DND-41 (cell line): ENCODE data around the gene GABBR2.

Source experiments
- ATAC-seq: fragments of 200-7000 bp; cut with Tn5 transposase; 3 replicates; pipeline ENCODE4 v1.9.1; 2021; ENCODE audit warnings: low read depth; ENCODE audit not compliant: insufficient read depth
- DNase-seq: peaks from one replicate; pipeline ENCODE4 v3.0.0-alpha.2; 2020
- H2AFZ ChIP-seq: 2 replicates; pipeline ENCODE4 v1.6.0; 2012; ENCODE audit warnings: low read depth, low read length
- H3K27ac ChIP-seq: 2 replicates; pipeline ENCODE4 v1.5.1; 2012; ENCODE audit warnings: low read length, inconsistent platforms
- H3K27me3 ChIP-seq: fragments of 200-600 bp; sonication (generic); 2 replicates; pipeline ENCODE4 v1.6.0; 2012; ENCODE audit warnings: low read length, mild to moderate bottlenecking, inconsistent platforms; ENCODE audit not compliant: insufficient read depth, poor library complexity
- H3K36me3 ChIP-seq: 2 replicates; pipeline ENCODE4 v1.5.1; 2012; ENCODE audit warnings: low read length, inconsistent platforms; ENCODE audit not compliant: insufficient read depth
- H3K4me1 ChIP-seq: 2 replicates; pipeline ENCODE4 v1.5.1; 2012; ENCODE audit warnings: mild to moderate bottlenecking, low read length; ENCODE audit not compliant: insufficient read depth
- H3K4me2 ChIP-seq: 2 replicates; pipeline ENCODE4 v1.6.0; 2012; ENCODE audit warnings: mild to moderate bottlenecking, moderate library complexity, low read length, inconsistent platforms; ENCODE audit not compliant: insufficient read depth
- H3K4me3 ChIP-seq, 2 experiments: fragments of 200-600 bp in 1 of 2; shearing (Covaris generic) in 1 of 2; 2 replicates each; pipeline ENCODE4 v1.5.1; 2012 to 2016; ENCODE audit warnings: inconsistent platforms in 2 of 2, low read length in 2 of 2, mild to moderate bottlenecking in 2 of 2, low read depth in 1 of 2, moderate library complexity in 1 of 2
- H3K79me2 ChIP-seq: 2 replicates; pipeline ENCODE4 v1.6.0; 2012; ENCODE audit warnings: low read length, inconsistent platforms; ENCODE audit not compliant: insufficient read depth
- H3K9ac ChIP-seq: 2 replicates; pipeline ENCODE4 v1.6.0; 2012; ENCODE audit warnings: low read depth, mild to moderate bottlenecking, inconsistent platforms, low read length, moderate library complexity
- H3K9me3 ChIP-seq: 2 replicates; pipeline ENCODE4 v1.5.1; 2012; ENCODE audit warnings: low read length, moderate library complexity, mild to moderate bottlenecking, inconsistent platforms; ENCODE audit not compliant: insufficient read depth, severe bottlenecking
- H4K20me1 ChIP-seq: 2 replicates; pipeline ENCODE4 v1.6.0; 2012; ENCODE audit warnings: low read length; ENCODE audit not compliant: insufficient read depth
- EZH2 ChIP-seq: IDR thresholded peaks from 3 replicates; pipeline ENCODE4 v1.6.1; 2012; ENCODE audit warnings: borderline replicate concordance, low read depth, mild to moderate bottlenecking, moderate library complexity, low read length, inconsistent platforms; ENCODE audit not compliant: severe bottlenecking
- TF ChIP-seq, protein P1 (sequence below): IDR thresholded peaks from 2 replicates; pipeline ENCODE4 v1.5.1; 2012; ENCODE audit warnings: borderline replicate concordance, low read length, moderate library complexity, mild to moderate bottlenecking; ENCODE audit not compliant: poor library complexity, severe bottlenecking; ENCODE audit errors: extremely low read depth

The GABBR2 gene

GRCh38 chr9:98460704-98461103, 248.0 kb downstream of the GABBR2 start:
- DNase-seq (no peak), ATAC-seq (no peak)
- H3K27me3 ChIP-seq: peaks cover 6% of the 10 kb centered on the region
- H3K4me2 ChIP-seq: no peak overlapping the region
- no peak overlapping the region for H3K27ac ChIP-seq
- H3K36me3 ChIP-seq: no peaks in the 10 kb centered on the region
- no peak overlapping the region for H3K4me3 ChIP-seq
- no peaks in the 10 kb centered on the region for H3K4me1 ChIP-seq
- no peaks in the 10 kb centered on the region for H4K20me1 ChIP-seq
- no peaks in the 10 kb centered on the region for H3K79me2 ChIP-seq
- H3K9ac ChIP-seq: no peak overlapping the region
- H2AFZ ChIP-seq: no peak overlapping the region
- TF ChIP-seq, protein P1, sequence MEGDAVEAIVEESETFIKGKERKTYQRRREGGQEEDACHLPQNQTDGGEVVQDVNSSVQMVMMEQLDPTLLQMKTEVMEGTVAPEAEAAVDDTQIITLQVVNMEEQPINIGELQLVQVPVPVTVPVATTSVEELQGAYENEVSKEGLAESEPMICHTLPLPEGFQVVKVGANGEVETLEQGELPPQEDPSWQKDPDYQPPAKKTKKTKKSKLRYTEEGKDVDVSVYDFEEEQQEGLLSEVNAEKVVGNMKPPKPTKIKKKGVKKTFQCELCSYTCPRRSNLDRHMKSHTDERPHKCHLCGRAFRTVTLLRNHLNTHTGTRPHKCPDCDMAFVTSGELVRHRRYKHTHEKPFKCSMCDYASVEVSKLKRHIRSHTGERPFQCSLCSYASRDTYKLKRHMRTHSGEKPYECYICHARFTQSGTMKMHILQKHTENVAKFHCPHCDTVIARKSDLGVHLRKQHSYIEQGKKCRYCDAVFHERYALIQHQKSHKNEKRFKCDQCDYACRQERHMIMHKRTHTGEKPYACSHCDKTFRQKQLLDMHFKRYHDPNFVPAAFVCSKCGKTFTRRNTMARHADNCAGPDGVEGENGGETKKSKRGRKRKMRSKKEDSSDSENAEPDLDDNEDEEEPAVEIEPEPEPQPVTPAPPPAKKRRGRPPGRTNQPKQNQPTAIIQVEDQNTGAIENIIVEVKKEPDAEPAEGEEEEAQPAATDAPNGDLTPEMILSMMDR: no peak
- no peak for TF ChIP-seq EZH2
- H3K9me3 ChIP-seq: peaks cover 9% of the 10 kb centered on the region

GRCh38 chr9:98457726-98458370, 250.9 kb downstream of the GABBR2 start:
- Histone ChIP-seq H3K4me1 (no peaks in the 10 kb centered on the region), H3K4me2 (no peak overlapping the region), H3K4me3 (no peak overlapping the region), H3K9ac (no peak overlapping the region), H3K79me2 (no peaks in the 10 kb centered on the region), H4K20me1 (no peaks in the 10 kb centered on the region), H3K9me3 (peaks cover 9% of the 10 kb centered on the region), H2AFZ (no peak overlapping the region), H3K27me3 (peaks cover 6% of the 10 kb centered on the region), H3K36me3 (no peaks in the 10 kb centered on the region), H3K27ac (no peak overlapping the region)
- DNase-seq (no peak), ATAC-seq (no peak)
- TF ChIP-seq, protein P1: no peak
- TF ChIP-seq EZH2: no peak

- TF ChIP-seq, protein P1: no peak
- TF ChIP-seq EZH2: no peak
- Histone ChIP-seq H3K4me3 (no peak overlapping the region), H3K4me2 (no peak overlapping the region), H3K9ac (no peak overlapping the region), H3K27me3 (peaks cover 11% of the 10 kb centered on the region), H3K79me2 (no peaks in the 10 kb centered on the region), H3K4me1 (no peaks in the 10 kb centered on the region), H3K9me3 (peaks cover 6% of the 10 kb centered on the region), H3K36me3 (no peaks in the 10 kb centered on the region), H4K20me1 (no peaks in the 10 kb centered on the region), H2AFZ (no peak overlapping the region), H3K27ac (no peak overlapping the region)
- DNase-seq (no peak), ATAC-seq (no peak)
These were observed 252.6 kb downstream of the GABBR2 start for GRCh38 chr9:98456156-98456613.
